Left ventricle myocardium superior (tissue), 1 donor: Measurements from ENCODE around the gene TRIM59. TPM values are rescaled to one million over a fixed set of nuclear protein-coding genes. Genes with fewer than 3 reads are reported as not detected.

Experiments used
- ATAC-seq: fragments of 200-7000 bp; cut with Tn5 transposase; one replicate; pipeline ENCODE4 v1.9.1; 2020; ENCODE audit warnings: mild to moderate bottlenecking, moderate library complexity
- DNase-seq: peaks from one replicate; pipeline ENCODE4 v3.0.0-alpha.2; 2020
- intact Hi-C: fragments of 100-400 bp; cut with micrococcal nuclease; formaldehyde crosslinking; loops from one replicate; pipeline ENCODE4 v1.11.0; 2022
- total RNA-seq: library from RNA; stranded (reverse); fragmentation: NEBNext Ultra II Directional; extraction: Animal tissue kit (Norgen Biotek cat#: 25700); gene quantifications from one replicate; pipeline ENCODE4 v1.2.1, GENCODE V29; 2021
- donor health status: DM: no; HTN: yes; CAD: no; lungs with severe emphysema.

The TRIM59 gene
- total RNA-seq, 1 donor from 2014 or later, result 0.40 TPM

DNA sequence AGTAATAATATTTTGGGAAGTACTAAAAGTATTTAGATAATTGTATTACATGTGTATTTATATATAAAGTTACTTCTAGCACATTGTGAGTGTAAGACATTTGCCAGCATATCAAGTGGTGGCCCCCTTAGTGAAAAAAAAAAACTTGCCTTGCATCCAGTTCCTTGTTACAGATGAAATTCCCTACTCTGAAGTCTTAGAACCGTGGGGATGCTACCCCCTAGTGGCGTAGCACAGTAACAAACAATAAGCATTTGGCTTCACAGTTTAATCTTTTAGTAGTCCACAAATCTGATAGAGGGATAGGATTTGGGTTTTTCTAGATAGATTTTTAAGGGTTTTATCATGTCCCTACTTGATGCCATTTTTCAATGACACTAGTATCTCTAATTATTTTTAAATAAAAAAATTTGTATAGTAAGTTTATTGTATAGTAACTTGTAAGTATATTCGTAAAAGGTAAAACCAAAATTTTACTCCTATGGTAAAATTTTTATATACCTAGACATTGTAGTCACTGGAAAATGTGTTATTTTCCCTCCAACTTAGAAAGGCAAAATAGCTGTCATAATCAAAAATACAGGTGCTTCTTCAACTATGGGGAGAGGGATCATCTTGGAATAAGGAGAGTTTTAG lies 35.9 kb downstream of the TRIM59 start:
- intact Hi-C loops, result loop anchor here (5.0 kb wide), 1 partner anchor 381 kb away; no protein-coding TSS in a partner anchor
- DNase-seq, result no peak
- ATAC-seq, result peak; percentile 64

GRCh38 chr3:160412477-160412876 lies 37.1 kb downstream of the TRIM59 start:
- no peak for DNase-seq

GRCh38 chr3:160409812-160410610 lies 39.6 kb downstream of the TRIM59 start:
- ATAC-seq (no peak), DNase-seq (no peak)
- intact Hi-C loops, result loop anchor here (5.0 kb wide), 1 partner anchor 378 kb away; no protein-coding TSS in a partner anchor

More at GRCh38 chr3:160412477-160412876, 37.1 kb downstream of the TRIM59 start:
- intact Hi-C loops, result loop anchor here (5.0 kb wide), 1 partner anchor 380 kb away; no protein-coding TSS in a partner anchor
- no peak for ATAC-seq

GRCh38 chr3:160403796-160404470 lies 45.7 kb downstream of the TRIM59 start:
- intact Hi-C loops, result no loop called here
- no peak for DNase-seq
- ATAC-seq, result no peak

DNA sequence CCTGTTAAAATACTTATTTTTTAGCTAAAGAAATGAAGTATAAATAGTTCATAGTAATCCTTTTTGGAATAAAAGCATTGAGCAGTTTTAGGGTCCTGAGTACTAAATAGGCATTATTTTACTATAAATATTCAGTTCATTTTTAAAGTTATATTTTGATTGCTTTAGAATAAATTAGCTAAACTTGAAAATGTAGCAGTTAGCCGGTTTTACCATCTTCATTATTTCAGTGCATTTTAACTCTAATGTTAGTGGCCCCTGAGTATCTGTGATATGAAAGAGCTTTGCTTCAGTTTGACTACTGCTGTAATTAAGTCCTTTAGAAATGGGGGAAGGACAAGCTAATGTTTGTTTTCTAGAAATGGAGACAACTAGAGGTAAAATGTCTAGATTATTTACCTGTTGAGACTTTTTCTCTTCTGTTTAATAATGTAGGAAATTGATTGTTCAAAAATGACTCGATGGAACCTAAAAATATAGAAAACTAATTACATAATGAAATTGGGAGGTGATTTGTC lies 46.5 kb downstream of the TRIM59 start:
- ATAC-seq (no peak), DNase-seq (no peak)
- intact Hi-C loops, result no loop called here

- no peak for DNase-seq
- intact Hi-C loops, result no loop called here
- ATAC-seq, result no peak
These were observed 47.2 kb downstream of the TRIM59 start for GRCh38 chr3:160402221-160403027.

GRCh38 chr3:160401291-160402095 lies 48.1 kb downstream of the TRIM59 start:
- no peak for DNase-seq
- intact Hi-C loops, result no loop called here
- no peak for ATAC-seq

DNA sequence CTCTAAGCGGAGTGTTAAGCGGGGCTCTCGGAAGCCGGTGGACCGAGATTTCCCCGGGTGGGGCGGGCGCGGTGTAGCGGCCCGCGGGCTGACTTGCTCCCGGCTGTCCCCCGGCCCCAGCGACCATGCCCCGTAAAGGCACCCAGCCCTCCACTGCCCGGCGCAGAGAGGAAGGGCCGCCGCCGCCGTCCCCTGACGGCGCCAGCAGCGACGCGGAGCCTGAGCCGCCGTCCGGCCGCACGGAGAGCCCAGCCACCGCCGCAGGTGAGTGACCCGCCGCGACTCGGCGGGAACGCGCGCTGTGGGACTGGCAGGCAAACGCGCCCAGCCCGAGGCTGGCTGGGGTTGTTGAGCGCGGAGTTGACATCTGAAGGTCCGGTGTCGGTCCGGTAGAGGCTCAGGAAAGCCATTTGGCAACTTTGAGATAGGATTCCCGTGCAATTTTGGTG lies 48.9 kb downstream of the TRIM59 start:
- intact Hi-C loops, result no loop called here
- ATAC-seq, result peak; percentile 26
- DNase-seq, result peak; percentile 37

DNA sequence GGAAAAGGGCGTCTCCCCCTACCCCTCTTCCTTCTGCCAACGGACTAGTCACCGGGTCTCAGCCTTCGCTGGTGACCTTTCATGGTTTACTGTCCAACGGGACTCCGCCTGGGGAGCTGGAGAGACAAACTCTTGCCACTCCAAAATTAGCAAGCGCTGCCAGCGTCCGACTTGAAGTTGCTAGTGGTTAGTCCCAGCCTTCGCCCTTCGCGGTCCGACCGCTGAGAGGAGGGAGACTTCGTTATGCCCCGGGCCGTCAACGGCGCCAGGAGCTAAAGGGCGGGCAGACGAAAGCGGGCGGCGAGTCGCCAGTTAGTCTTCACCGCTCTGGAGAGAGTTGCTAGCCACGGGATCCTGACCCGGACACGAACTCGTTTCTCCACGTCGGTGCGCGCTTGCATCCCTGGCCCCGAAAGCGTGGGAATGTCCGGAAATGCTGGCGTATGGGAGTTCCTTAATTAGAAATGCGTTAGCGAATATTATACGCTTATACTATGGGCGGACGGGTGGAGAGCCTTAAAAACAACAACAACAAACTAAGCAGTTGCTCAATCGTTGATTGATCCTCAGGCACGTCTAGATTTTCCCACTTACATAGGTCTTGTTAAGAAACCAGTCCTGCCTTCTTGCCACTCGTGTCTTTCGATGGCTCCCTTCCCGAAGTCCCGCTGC lies 49.4 kb downstream of the TRIM59 start:
- ATAC-seq (peak; percentile 35), DNase-seq (peak; percentile 62)
- intact Hi-C loops, result no loop called here

DNA sequence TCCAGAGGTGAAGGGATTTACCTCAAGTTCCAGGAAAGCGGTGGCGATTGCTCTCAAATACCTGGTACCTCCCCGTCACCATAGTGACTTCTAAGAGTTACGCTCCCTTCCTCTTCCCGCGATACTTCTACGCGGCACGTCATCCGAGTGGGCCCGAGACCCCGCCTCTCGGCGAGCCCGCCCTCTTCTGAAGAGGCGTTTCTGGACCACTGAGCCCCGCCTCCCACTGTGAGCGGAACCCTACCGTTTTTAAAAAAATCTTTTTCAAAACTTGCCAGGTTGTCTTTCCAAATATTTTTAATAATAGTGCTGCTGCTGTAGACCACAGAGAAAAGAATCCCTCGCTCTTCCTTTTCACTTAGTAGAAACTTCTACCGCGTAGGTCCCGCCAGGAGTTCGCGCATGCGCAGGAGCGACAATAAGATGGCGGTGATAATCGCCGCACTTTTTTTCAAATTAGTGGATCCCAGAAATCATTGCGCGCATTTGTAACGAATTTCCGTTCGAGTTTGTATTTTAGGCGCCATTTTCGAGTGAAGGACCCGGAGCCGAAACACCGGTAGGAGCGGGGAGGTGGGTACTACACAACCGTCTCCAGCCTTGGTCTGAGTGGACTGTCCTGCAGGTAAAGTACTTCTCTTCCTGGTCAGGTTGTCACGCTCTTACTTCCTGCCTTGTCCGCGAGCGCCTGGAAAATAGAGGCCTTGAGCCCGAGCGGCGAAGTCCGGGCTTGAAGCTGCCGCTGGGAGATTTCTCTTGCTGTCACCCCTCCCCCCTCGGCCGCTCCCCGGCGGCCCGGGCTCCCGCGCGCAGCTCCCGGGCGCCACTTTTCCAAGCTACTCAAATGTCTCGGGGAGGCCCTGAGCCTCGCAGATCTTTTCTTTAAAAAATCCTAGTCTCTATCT lies 50.2 kb downstream of the TRIM59 start, which contains the start of the genes IFT80 and SMC4:
Gene IFT80, minus strand, starts transcription at position 101 of the 905 bp plus-strand sequence. CDS start 14,625 bp downstream, outside the sequence.
Gene SMC4, plus strand, starts transcription at position 526 of the 905 bp plus-strand sequence. CDS start 1,177 bp downstream, outside the sequence.
- peak; percentile 97 for DNase-seq
- intact Hi-C loops, result no loop called here
- peak; percentile 99 for ATAC-seq

DNA sequence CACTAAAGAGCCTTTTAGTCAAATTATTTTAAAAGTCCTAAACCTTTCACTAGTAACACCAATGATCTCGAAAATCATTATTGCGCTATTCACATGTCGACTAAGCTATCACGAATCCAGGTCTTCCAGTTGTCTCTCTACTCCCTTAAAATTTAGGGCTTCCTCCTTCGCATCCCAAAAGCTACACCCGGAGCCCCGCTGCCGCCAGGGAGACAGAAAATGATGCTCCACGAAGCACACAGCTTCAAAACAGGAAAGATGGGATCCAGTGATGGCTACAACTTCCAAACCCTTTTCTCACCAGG lies 50.8 kb downstream of the TRIM59 start:
- ATAC-seq (peak; percentile 10), DNase-seq (no peak)
- intact Hi-C loops, result no loop called here

GRCh38 chr3:160395297-160395696 lies 54.3 kb downstream of the TRIM59 start:
- DNase-seq (no peak), ATAC-seq (no peak)
- intact Hi-C loops, result no loop called here

GRCh38 chr3:160394009-160394392 lies 55.6 kb downstream of the TRIM59 start:
- no peak for ATAC-seq
- intact Hi-C loops, result no loop called here

GRCh38 chr3:160393346-160394008 lies 56.1 kb downstream of the TRIM59 start:
- intact Hi-C loops, result no loop called here
- DNase-seq (no peak), ATAC-seq (no peak)

More at GRCh38 chr3:160394009-160394392, 55.6 kb downstream of the TRIM59 start:
- DNase-seq, result no peak

- ATAC-seq (no peak), DNase-seq (no peak)
- intact Hi-C loops, result no loop called here
These were observed 56.8 kb downstream of the TRIM59 start for GRCh38 chr3:160392798-160393197.

- DNase-seq, result no peak
- ATAC-seq, result no peak
- intact Hi-C loops, result no loop called here
These were observed 58.9 kb downstream of the TRIM59 start for GRCh38 chr3:160390565-160391138.
